HepG2 (cell line): ENCODE data around the gene CASD1.

Experiments
- BHLHE40 ChIP-seq: IDR thresholded peaks from 2 replicates; pipeline ENCODE4 v1.6.1; 2011; ENCODE audit warnings: low read length, improper control_type of control experiment
- CTCF ChIP-seq: sonication (generic); formaldehyde crosslinking; IDR thresholded peaks from 2 replicates; pipeline ENCODE4 v1.5.0; 2020; ENCODE audit warnings: mild to moderate bottlenecking, missing genetic modification reagents, moderate library complexity
- SMC3 ChIP-seq: IDR thresholded peaks from 2 replicates; pipeline ENCODE4 v1.6.1; 2011; ENCODE audit warnings: low read length, improper control_type of control experiment
- USF2 ChIP-seq, 2 experiments: sonication (generic) in 1 of 2; formaldehyde crosslinking in 1 of 2; IDR thresholded peaks; 2 replicates each; pipeline versions ENCODE4 v1.5.1 to v1.6.1; 2011 to 2020; ENCODE audit warnings: borderline replicate concordance in 1 of 2, low read depth in 1 of 2, low read length in 1 of 2, mild to moderate bottlenecking in 1 of 2, missing genetic modification reagents in 1 of 2, moderate library complexity in 1 of 2
- ZBTB40 ChIP-seq, 2 experiments: fragments of 450-650 bp in 1 of 2; sonication (generic) in 1 of 2; formaldehyde crosslinking in 1 of 2; IDR thresholded peaks; 2 replicates each; pipeline versions ENCODE4 v1.6.1 to v1.8.0; 2016 to 2022; ENCODE audit warnings: antibody characterized with exemption in 1 of 2, mild to moderate bottlenecking in 1 of 2, missing genetic modification reagents in 1 of 2

GRCh38 chr7:94584113-94584512, 74.5 kb downstream of the CASD1 start:
- TF ChIP-seq USF2 (IDR thresholded peaks at IDR 0.05; ENCODE audit: low read depth, low read length) (no peak), USF2 (CRISPR knock-in tag; IDR thresholded peaks at IDR 0.05; ENCODE audit: borderline replicate concordance) (no peak), CTCF (CRISPR knock-in tag) (no peak), ZBTB40 (IDR thresholded peaks at IDR 0.05) (no peak), ZBTB40 (CRISPR knock-in tag; IDR thresholded peaks at IDR 0.05) (no peak), SMC3 (no peak), BHLHE40 (no peak)
